ENCODE data around the gene CTIF.

CTIF gene

GRCh38 chr18:48905513-48905912 is 366.7 kb downstream of the CTIF start:
- DNase-seq (ENCODE audit: low read depth in 2 of 2, low spot score in 1 of 2), result no peak

GRCh38 chr18:48908916-48909315 is 370.1 kb downstream of the CTIF start:
- DNase-seq (ENCODE audit: low read depth in 2 of 2, low spot score in 1 of 2), result no peak

- DNase-seq (ENCODE audit: low read depth in 2 of 2, low spot score in 1 of 2), result no peak
Measured at GRCh38 chr18:48909721-48910120, 370.9 kb downstream of the CTIF start.

GRCh38 chr18:48910972-48911545 is 372.2 kb downstream of the CTIF start:
- no peak for DNase-seq (ENCODE audit: low read depth in 2 of 2, low spot score in 1 of 2)

All from stimulated activated CD8-positive, alpha-beta memory T cell treated with anti-CD3 and anti-CD28 coated beads, Interleukin-4, amount 100 ng/mL, for 1 hour (primary cell).